GM19035 (cell line): ENCODE data around the gene AHNAK2.
"Not testable (repeated sequence)": the region's sequence is repeated elsewhere in the genome, so short reads cannot be mapped to it uniquely, and the experiment has no call there.

Experiments used
- ATAC-seq: cut with Tn5 transposase; IDR thresholded peaks from one replicate; pipeline ENCODE4 v1.9.1; 2021; ENCODE audit not compliant: unreplicated experiment

The AHNAK2 gene

DNA sequence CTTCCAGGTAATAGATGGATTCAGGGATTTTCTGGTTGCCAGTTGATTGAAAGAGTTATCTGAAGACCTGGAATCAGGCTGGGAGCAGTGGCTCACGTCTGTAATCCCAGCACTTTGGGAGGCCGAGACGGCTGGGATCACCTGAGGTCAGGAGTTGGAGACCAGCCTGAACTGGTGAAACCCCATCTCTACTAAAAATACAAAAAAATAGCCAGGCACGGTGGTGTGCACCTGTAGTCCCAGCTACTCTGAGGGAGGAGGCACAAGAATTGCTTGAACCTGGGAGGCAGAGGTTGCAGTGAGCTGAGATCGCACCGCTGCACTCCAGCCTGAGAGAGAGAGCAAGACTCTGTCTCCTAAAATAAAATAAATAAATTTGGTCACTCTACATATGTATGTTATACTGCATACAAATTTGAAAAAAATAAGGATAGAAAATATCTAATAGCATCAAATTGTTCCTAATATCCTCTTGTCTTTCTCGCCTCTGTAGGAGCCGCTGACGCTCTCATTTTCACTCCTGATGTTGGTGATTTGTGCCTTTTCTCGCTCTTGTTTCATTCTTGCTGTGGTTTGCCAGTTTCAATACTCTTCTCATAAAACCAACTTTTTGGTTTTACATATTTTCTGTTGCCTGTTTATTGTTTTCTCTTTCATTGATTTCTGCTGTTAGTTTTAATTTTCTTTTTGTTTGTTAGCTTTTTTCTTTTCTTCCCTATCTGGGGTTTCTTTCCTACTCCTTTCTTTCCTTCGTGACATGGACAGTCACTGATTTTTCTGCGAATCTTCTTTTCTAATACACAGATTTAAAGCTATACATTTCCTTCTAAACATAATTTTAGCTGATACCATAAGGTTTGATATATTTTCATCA lies 77.3 kb downstream of the AHNAK2 start:
- ATAC-seq = no peak

DNA sequence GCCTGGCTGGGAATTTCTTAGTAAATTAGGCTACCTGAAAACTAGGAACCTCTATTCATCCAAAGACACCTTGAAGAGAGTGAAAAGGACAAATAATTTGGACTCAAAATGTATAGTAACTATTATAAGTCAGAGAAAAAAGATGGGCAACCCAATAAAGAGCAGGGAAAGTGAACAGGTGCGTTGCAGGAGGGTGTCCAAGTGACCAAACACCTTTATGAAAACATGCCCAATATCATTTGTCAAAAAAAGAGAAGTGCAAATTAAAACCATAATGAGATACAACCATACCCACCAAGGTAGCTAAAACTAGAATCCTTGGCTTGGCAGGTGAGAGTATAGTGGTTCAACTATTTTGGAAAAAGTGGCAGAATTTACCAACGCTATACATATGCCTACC lies 78.4 kb downstream of the AHNAK2 start:
- no peak for ATAC-seq

DNA sequence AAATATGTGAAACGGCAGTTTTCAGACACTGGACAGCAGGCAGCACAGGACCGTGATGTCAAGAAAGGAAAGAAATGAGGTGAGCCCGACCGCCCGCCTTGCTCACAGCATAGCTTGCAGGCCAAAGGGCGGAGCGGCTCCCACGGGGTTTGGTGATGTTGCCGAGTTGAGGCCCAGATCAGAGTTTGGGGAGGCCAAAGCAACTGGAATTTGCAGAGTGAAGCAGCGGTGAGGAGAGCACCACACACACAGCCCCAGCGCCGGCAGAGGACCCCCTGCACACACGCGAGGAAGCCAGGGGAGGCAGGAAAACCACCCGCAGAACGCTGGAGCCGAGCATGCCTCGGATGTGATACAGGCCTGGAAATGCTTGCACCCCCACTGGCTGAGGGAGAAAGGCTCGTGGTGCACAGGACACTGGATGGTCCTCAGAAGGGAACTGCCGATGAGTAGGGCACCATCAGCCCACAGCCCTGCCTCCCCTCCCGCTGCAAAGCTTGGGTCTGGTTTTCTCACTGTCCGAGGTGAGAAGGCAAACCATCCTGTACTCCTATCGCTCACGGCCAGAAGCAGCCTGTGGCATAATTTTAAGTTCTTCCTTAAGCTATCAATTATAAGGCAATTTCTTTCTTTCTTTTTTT lies 79.2 kb downstream of the AHNAK2 start:
- ATAC-seq = no peak

DNA sequence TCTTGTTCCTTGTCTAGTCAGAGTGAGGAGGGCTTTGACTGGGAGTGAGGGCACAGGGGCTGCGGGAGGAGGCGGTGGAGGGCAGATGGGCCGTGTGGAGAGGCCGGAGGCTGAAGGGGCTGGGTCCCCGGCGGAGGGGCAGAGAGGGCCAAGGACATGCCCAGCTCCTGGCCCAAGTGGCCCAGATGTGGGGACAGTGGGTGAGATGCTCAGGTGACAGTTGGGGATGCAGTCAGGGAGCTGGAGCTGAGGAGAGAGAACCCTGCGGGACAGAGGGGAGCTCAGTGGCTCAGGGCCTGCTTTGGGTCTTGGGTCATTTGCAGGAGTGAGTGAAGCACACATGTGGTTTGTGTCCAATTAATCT lies 80.0 kb downstream of the AHNAK2 start:
- ATAC-seq = no peak

DNA sequence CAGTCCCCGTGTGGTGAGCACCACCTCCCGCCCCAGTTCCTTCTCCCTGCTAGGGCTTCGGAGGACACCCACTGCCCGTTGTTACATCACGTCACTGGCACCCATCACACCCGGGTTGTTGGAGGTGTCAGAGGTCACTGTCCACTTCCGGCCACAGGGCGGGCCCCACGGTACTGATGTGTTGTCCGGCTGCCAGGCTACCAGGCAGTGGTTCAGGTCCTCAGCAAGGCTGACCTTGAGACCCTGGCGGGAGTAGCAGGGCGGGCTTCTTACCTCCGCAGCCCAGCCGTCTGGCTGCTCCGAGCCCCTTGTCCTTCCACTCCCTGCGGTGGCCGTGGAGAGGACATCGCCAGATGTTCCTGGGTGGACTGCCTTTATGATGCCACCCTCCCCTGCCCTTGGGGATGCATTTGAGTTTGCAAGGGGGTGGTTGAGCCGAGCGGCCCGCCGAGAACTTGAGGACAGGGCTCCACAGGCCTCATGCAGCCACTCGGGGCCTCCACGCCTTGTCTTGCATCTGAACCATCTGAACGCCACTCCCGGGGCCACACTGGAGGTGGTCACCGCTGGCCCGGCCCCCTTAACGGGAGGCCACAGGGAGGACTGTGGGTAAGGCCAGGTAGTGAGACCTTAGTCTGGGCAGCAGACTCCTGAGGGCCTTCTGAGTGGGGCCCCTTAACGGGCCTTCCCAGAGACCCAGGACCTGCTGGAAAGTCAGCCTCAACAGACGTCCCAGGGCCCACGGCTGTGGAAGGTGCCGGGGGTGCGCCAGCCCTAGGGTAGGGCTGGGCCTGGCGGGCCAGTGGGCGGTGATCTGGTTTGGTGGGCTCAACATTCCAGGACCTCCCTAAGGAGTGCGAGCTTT lies 80.6 kb downstream of the AHNAK2 start:
- no peak for ATAC-seq

DNA sequence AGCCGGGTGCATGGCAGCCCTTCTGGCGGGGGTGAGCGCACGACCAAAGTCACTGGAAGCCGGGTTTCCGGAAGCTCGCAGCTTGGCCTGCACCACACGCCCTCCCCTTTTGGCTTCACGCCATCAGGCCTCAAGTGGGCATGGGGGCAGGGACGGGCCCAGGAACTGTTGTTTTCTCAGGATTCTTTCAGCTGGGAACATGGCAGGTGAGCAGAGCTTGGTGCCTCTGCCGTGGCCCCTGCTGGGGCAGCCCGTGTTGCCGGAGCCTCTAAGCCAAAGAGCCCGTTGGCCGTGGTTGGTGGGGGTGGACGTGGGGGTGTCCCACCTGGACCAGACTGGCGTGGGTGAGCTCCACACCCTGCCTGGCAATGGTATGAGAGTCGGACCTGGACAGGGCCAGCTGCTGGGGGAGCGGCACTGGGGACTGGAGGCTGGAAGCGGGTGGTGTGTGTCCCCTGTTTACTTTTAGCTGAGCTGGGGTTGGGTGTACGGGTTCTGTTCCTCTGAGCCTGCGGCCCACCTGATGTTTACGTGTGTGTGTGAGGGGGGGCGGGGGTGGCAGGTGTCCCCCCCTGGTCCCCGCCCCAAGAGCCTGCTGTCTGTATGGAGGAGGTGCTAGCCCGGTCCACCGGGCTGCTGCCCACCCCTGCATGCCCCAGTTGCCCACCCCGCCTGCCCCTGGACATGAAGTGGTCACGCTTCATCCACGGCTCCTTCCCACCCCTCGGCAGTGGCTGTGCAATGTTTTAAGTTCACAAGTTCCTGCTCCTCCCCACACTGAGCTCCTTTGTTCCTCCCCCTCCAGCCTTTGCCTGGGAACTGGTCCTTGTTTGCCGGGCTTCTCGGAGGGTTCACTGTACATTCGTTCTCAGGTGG lies 82.2 kb downstream of the AHNAK2 start:
- no peak for ATAC-seq

DNA sequence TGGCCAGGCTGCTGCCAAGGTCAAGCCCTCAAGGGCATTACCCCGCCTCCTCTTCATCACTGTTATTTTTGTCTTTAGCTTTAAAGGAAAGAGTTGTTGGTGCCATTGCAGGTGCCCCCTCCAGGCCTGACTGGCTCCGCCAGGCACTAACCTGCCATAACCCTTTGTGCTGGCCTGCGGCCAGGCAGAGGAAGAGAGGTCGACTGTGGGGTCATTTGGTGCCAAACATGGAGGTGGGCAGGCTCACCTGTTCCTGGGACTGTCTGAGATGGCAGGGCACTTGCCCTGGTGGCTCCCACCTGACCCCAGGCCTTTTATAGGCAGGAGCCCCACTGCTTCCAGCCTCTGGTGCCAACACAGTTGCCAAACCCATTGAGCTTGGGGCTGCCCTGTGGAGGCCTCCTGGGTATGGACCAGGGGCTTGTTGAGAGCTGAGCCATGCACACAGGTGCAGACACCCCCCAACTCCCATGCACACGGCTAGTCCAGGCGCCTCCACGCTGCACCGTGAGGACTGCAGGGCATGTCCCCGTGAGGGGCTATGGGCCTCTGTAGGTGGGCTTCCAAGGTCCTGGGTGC lies 82.9 kb downstream of the AHNAK2 start:
- no peak for ATAC-seq

DNA sequence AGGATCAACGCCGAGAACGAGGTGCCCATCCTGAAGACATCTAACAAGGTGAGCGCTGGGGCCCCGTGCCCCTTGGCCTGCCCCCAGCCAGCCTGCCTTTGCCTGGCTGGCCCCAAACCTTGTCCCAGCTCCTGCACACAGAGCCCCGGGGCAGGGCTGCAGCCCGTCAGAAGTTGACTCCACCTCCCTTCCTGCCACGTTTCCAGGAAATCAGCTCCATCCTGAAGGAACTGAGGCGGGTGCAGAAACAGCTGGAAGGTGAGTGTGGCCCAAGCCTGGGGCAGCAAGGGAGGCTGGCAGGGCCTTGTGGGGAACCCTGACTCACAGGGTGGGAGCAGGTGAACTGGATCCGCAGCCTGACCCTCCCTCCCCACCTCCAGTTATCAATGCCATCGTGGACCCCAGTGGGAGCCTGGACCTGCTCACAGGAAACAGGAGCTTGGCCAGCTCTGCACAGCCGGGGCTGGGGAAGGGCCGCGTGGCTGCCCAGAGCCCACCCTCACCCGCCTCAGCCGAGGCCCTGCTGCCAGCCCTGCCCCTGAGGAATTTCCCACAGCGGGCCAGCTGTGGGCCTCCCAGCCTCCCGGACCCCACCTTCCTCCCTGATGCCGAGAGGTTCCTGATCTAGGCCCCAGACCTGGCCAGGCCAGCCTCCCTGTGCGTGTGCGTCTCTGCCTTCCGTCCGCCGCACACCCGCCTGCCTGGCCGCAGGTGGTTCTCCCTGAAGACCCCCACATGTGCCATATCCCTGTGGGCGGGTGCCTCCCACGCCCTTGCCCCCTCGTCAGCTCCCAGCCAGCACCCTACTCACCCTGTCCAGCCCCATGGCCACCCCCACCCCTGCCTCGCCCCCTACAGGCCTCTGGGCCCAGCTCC lies 83.6 kb downstream of the AHNAK2 start:
- no peak for ATAC-seq

DNA sequence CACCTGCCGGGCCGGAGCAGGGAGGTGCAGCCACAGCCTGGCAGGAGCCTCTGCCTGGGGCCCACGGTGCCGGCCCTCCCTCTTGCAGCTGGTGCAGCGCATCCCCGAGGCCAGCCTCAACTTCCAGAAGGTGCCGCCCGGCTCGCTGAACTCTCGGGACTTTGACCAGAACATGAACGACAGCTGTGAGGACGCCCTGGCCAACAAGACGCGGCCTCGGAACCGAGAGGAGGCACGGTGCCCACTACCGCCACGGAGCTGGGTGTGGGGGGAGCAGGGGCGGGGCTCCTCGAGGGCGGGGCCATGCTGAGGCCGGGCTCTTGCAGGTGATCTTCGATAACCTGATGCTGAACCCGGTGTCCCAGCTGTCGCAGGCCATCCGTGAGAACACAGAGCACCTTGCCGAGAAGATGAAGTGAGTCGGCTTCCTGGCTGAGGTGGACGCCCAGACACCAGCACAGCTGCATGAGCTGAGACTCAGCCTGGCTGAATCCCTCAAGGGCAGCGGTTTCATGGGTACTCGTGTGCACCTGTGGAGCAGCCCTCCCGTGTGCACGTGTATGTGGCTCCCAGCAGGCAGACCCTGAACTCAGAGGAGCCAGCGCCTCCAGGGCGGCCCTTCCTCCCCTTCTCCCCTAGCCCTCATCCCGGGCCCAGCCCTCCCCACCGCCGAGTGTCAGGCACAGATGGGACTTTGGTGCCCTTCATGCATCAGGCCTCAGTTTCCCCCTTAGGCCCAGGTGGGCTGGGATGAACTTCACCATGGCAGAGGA lies 84.6 kb downstream of the AHNAK2 start:
- no peak for ATAC-seq

DNA sequence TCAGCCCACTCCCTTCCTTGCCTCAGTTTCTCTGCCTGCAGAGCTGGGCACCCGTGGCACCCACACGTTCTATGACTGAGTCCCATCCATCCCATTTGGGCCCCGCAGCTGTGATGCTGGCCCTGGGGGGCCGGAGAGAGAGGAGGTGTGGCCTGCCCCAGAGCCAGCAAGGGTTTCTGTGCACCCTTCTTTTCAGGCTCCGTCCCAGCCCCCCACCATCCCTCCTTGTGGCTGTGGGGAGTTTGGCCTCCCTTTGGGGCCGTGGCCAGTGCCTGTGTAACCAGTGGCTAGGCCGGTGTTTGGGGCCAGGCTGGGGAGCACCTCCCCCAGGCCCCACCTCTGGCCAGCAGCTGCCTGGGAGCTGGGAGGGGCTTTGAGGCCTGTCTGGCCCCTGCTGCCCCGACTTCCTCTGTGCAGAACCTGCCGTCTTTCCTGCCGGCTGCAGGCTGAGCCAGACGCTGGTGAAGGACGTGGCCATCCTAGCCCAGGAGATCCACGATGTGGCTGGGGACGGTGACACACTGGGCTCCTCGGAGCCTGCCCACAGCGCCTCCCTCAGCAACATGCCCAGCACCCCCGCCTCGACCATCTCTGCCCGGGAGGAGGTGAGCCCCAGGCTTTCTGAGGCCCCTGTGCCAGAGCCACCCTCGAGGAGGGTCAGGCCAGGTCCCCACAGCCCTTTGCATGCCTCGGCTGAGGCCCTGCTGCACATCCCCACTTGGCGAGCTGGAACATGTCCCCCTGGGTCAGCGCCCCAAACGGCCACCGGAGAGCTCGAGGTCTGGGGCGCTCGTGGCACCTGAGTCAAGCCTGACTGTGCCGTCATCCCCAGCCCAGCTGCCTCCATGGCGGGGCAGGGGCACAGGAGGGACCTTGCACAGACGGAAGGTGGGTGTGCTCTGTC lies 85.4 kb downstream of the AHNAK2 start:
- no peak for ATAC-seq

DNA sequence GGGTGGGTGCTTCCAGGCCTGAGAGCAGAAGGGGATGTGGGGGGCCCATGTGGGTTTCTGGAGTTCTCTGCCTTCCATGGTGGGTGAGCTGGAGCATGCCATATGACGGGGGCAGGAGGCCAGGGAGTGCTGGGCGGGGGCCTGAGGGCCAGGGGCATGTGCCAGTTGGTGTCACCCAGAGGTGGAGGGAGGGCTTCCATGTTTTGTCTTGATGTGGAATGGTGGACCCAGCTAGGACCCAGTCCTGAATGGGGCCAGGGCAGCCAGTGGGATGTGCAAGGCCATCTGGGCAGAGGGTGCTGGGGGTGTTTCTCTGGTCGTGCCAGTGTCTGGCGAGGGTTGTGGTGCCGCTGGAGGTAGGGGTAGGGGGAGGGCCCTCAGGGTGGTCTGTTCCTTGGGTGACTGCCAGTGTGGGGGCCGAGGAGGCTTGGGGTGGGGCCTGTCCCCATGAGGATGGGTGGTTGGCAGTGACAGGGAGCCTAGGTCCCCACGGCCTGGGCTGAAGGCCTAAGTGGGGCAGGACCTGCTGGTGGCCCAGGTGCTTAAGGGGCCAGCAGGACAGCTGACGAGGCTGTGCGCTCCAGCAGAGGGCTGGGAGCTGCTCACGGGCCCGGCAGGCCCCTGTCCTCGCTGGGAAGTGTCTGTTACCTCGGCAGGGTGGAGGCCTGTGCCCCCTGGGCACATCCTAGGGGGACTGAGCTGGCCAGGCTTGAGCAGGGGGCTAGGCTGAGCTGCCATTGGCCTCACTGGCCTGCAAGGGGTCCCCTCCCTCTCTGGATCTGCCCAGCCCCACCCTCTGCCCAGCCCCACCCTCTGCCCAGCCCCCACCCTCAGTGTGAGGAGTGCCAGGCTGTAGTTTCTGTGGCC lies 86.3 kb downstream of the AHNAK2 start:
- no peak for ATAC-seq

DNA sequence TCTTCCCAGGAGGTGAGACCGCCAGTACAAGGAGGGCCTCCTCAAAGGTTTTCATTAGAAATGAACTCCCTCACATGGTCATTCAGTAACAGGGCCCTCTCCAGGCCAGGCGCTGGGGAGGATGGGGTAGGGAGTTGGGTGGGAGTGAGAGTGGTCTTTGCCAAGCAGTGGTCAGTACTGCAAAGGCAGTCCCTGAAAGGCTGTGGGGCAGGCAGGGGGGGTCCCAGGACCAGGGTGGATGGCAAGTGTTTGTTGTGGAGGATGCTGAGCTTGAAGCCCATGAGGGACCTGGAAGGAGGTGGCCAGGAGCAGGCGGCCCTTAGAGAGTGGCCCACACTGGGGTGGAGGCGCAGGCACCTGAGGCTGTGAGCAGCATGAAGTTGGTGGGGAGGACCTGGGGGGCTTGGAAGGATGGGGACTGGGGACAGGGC lies 87.0 kb downstream of the AHNAK2 start:
- ATAC-seq = no peak

DNA sequence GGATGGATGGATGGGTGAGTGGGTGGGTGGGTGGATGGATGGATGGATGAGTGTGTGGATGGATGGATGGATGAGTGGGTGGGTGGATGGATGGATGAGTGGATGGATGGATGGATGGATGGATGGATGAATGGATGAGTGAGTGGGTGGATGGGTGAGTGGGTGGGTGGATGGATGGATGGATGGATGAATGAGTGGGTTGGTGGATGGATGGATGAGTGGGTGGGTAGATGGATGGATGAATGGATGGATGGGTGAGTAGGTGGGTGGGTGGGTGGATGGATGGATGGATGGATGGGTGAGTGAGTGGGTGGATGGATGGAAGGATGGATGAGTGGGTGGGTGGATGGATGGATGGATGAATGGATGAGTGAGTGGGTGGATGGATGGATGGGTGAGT lies 87.9 kb downstream of the AHNAK2 start:
- not testable (repeated sequence) for ATAC-seq

DNA sequence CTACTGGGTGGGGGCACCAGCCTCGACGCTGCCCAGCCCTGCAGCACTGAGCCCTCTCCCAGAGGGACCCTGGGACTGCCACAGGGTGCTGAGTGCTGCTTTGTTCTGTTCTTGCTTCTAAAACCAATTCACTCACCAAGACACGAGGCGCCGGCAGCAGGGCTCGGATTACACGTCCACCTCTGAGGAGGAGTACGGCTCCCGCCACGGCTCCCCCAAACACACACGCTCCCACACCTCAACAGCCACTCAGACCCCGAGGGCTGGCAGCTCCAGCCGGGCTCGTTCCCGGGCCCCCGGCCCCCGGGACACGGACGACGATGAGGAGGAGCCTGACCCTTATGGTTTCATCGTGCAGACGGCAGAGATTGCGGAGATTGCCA lies 88.8 kb downstream of the AHNAK2 start:
- ATAC-seq = no peak

DNA sequence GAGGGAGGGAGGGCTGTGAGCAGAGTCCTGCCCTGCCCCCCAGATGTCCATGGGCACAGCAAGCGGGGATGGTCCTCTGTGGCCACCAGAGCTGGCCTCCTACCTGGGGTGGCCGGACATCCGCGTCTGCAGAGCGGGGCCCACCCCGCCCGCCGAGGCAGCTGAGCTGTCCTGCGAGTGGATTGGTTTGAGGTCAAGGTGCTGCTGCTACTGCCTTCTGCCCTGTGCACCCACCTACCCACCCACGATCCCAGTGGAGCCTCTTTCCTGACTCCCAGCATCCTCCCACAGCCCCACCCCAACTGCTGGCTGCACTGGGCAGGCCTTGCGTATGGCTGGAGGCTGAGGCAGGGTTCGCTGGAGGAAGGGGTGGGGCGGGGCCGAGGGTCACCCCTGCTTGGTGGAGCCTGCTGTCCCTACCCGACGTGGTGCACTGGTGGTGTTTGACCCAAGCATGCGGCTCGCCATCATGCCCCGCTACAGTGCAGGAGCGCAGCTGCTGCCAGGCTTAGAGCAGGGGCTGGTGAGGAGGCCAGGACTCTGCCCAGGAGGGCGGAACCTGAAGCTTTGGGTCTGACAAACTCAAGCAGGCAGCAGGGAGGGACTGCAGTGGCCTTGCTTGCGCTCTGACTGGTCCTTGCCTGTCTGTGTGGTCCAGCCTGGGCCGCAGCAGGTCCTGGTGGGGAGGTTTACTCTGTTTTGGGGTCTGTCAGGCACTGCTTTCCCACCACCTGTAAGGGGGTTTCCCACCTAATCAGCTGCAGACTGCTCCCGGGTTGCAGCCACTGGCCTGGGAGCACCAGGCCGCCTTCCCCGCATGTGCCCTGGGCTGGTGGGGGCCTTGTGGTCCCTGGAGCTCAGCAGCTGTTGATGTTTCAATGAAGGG lies 89.4 kb downstream of the AHNAK2 start:
- no peak for ATAC-seq
